Naive B cell (primary cell): Measurements from ENCODE around the gene PFN3. TPM values are rescaled to one million over a fixed set of nuclear protein-coding genes. Genes with fewer than 3 reads are reported as not detected.
A peak's percentile ranks its signal among the peaks of the same experiment; 100 is the strongest.

ENCODE experiments used
- ATAC-seq, 2 donors: fragments of 150-1000 bp; cut with Tn5 transposase; 2 replicates each; pipeline ENCODE4 v1.10.0; 2021; ENCODE audit warnings: low read depth in 2 of 2, mild to moderate bottlenecking in 2 of 2, moderate library complexity in 2 of 2
- DNase-seq: peaks from one replicate; pipeline ENCODE4 v3.0.0; 2022
- H3K27ac Mint-ChIP-seq, 6 donors: one replicate each; pipeline ENCODE4 v1.8.0; 2020 to 2022; ENCODE audit warnings: mild to moderate bottlenecking in 6 of 6, mixed read lengths in 6 of 6, moderate library complexity in 5 of 6, inconsistent platforms in 2 of 6
- H3K27me3 Mint-ChIP-seq, 3 donors: one replicate each; pipeline ENCODE4 v1.8.0; 2021 to 2022; ENCODE audit warnings: mixed read lengths in 3 of 3, mild to moderate bottlenecking in 1 of 3
- H3K36me3 Mint-ChIP-seq, 2 donors: one replicate each; pipeline ENCODE4 v1.8.0; 2020 to 2022; ENCODE audit warnings: mixed read lengths in 2 of 2, inconsistent platforms in 1 of 2, mild to moderate bottlenecking in 1 of 2
- H3K4me1 Mint-ChIP-seq, 3 donors: one replicate each; pipeline ENCODE4 v1.8.0; 2020 to 2022; ENCODE audit warnings: mixed read lengths in 3 of 3, inconsistent platforms in 1 of 3, mild to moderate bottlenecking in 1 of 3, moderate library complexity in 1 of 3
- H3K4me3 Mint-ChIP-seq, 8 donors: one replicate each; pipeline ENCODE4 v1.8.0; 2020 to 2022; ENCODE audit warnings: mild to moderate bottlenecking in 8 of 8, mixed read lengths in 8 of 8, moderate library complexity in 8 of 8, inconsistent platforms in 2 of 8
- H3K9me3 Mint-ChIP-seq, 7 donors: one replicate each; pipeline ENCODE4 v1.8.0; 2020 to 2022; ENCODE audit warnings: mixed read lengths in 7 of 7, mild to moderate bottlenecking in 5 of 7, inconsistent platforms in 2 of 7, moderate library complexity in 1 of 7
- polyA plus RNA-seq, 6 donors: library from polyadenylated mRNA; unstranded; fragments of 300-500 nt; fragmentation: Illumina TruSeq; gene quantifications; one replicate each; pipeline ENCODE4 v1.2.3, GENCODE V29; 2021; ENCODE audit warnings: low read depth in 6 of 6

Gene PFN3
- polyA plus RNA-seq, 6 donors from 2014 or later = not detected

DNA sequence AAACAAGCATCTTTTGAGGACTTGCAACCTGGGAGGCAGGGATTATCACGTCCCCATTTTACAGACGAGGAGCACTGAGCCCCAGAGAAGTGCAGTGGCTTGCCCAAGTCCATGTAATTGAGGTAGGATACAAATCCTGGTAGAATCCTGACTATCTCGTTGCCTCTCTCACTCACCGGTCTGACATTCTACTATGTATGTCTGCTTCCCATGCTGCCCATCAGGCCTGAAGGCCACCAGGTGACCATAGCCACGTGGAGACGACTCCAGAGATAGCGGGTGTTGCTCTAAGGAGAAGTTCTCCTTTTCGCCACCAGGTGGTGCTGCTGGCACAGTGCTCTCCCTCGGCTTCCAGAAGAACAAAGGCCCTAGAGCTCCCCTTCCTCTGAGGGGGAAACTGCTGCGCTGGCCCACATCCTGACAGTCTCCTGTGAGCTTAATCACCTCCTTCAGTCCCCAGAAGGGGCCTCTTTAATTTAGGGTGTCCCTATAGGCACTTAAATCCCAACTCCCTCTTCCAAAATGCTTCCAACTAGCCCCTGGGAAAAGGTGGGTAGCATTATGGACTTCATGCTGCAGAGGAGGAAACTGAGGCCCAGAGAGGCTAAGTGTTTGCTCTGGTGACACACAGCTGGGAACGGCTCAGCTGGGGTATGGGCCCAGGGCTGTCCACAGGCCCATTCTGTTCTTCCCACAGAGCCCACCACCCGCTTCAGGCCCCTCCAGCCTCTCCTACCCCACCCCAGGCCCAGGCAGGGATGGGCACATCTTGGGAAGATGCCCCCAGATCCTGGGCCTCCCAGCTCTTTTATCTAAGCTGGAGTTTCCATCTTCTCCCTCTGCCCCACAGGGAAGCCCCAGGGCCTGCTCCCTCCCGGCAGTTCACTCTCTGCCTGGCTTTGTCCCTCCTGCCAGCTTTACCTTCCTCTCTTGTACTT lies 9.8 kb downstream of the PFN3 start:
- Mint-ChIP-seq H3K9me3 (no peaks in the 10 kb centered on the region), H3K4me3 (peak overlapping the region in 1 of 8 donors; percentile 18), H3K27me3 (peaks cover 9 to 21% (median 20%) of the 10 kb centered on the region in 3 donors), H3K27ac (peak overlapping the region in 5 of 6 donors; percentile 58 to 95 (median 88)), H3K4me1 (peaks cover 12 to 27% (median 15%) of the 10 kb centered on the region in 3 donors), H3K36me3 (no peaks in the 10 kb centered on the region)
- ATAC-seq (peak; percentile 89 to 92), DNase-seq (peak; percentile 81)

DNA sequence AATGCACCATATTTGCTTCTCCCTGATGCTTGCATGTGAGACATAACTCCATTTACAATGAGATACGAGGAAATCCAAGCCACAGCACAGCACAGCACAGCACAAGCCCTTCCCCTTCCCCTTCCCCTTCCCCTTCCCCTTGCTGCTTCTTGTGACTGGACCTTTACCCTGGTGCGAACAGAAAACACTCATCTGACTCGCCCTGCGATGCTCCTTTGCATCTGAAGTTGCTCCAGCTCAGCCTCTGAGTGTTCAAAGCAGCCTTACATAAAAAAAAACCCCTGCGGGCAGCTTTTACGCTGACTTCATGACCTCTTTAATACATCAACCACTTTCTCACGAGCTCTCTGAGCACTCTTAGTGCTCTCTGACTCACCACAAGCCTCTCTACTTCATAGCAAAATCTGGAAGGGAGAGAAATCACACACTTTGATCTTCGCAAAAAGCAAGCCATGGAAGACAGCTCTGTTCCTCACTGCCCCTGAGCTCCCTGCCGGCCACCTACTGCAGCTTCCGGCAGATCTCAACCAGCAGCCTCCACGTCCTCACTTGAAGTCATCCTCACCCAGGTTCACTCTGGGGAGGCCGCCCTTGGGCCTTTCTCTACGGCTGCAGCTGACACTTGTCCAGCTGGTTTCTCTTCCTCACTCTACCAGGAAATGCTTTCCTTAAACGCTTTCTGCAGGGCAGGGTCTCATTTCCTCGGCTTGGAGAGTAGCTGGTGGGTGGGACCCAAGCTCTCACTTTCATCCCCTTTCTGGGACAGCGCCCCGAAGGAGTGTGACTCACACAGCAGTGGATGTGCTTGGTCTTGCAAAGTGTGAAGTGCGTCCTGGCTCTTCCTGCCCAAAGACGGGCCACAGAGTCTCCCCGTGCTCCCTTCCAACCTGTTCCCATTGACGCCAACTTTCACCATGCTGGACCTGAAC lies 11.0 kb downstream of the PFN3 start:
- Mint-ChIP-seq H3K4me1 (peaks cover 12 to 27% (median 15%) of the 10 kb centered on the region in 3 donors), H3K27ac (peak overlapping the region in 3 of 6 donors; percentile 78 to 95 (median 88)), H3K9me3 (no peaks in the 10 kb centered on the region), H3K4me3 (peak overlapping the region in 2 of 8 donors; percentile 72 to 75), H3K27me3 (peaks cover 17 to 29% (median 18%) of the 10 kb centered on the region in 3 donors), H3K36me3 (no peaks in the 10 kb centered on the region)
- ATAC-seq (no peak), DNase-seq (no peak)

DNA sequence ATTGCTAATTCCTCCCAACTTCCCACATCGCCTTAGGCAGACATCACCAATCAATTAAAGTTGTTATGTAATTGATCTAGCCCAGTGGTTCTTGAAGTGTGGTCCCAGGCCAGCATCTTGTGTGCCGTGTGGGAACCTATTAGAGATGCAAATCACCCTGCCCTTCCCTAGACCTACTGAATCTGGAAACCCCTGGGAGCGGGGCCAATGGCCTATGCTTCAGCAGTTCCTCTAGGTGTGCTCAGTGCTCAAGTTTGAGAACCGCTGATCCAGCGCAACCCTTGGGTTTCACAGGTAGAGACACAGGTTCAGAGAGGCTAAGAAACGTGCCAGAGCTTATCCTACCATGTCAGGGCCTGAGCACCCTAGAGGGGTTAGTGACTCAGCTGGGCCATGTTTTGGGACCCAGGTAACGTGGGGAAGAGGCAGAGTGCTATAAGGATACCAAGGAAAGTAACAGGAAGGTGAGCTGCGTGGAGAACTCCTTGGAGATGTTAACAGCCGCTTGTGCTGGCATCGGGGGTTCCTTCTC lies 11.9 kb downstream of the PFN3 start:
- ATAC-seq = no peak
- Mint-ChIP-seq H3K36me3 (no peaks in the 10 kb centered on the region), H3K4me3 (no peak overlapping the region), H3K9me3 (no peaks in the 10 kb centered on the region), H3K4me1 (peaks cover 12 to 27% (median 19%) of the 10 kb centered on the region in 3 donors), H3K27me3 (peaks cover 17 to 35% (median 25%) of the 10 kb centered on the region in 3 donors), H3K27ac (peak overlapping the region in 1 of 6 donors; percentile 38)
- DNase-seq = no peak

DNA sequence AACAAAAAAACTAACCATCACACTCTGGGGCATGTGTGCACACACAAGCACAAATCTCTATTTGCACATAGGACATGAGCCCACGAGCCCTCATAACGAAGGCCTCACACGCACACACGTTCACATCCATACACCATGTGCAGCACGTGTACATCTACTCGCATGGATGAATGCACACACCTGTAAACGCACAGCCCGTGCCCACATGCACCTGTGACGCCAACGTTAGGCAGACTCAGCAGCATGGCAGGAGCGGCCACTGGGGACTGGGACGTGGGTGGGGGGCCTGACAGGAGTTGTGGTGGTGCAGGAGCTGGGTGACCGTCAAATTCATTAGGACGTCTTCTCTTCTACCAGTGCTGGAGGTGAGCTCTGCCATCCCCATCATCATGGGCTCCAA lies 13.1 kb downstream of the PFN3 start:
- no peak for ATAC-seq
- DNase-seq = no peak
- no peaks in the 10 kb centered on the region for H3K36me3 Mint-ChIP-seq
- peaks cover 14 to 40% (median 32%) of the 10 kb centered on the region in 3 donors for H3K27me3 Mint-ChIP-seq
- H3K4me1 Mint-ChIP-seq = peaks cover 8 to 23% (median 20%) of the 10 kb centered on the region in 3 donors
- no peaks in the 10 kb centered on the region for H3K9me3 Mint-ChIP-seq
- no peak overlapping the region for H3K4me3 Mint-ChIP-seq
- peak overlapping the region in 1 of 6 donors; percentile 57 for H3K27ac Mint-ChIP-seq

DNA sequence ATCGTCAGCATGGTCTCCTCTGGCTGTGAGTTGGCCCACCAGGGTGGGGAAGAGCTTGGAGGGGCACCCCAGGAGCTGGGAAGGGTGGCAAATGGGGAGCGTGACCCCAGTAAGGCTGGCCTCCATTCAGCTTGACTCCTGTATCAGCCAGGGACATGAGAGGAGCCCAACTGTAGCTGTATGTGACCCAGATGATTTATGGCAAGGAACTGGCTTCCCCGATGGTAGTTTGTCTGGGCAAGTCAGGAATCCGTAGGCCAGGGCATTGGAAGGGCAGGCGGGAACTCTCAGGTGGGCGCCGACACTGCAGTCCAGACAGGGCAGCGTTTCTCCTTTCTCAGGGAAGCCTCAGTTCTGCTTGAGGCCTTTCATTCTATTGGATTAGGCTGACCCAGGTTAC lies 13.9 kb downstream of the PFN3 start:
- Mint-ChIP-seq H3K36me3 (no peaks in the 10 kb centered on the region), H3K27ac (no peak overlapping the region), H3K9me3 (no peaks in the 10 kb centered on the region), H3K27me3 (peaks cover 15 to 43% (median 37%) of the 10 kb centered on the region in 3 donors), H3K4me1 (peaks cover 8 to 27% (median 23%) of the 10 kb centered on the region in 3 donors), H3K4me3 (no peak overlapping the region)
- ATAC-seq (no peak), DNase-seq (no peak)

DNA sequence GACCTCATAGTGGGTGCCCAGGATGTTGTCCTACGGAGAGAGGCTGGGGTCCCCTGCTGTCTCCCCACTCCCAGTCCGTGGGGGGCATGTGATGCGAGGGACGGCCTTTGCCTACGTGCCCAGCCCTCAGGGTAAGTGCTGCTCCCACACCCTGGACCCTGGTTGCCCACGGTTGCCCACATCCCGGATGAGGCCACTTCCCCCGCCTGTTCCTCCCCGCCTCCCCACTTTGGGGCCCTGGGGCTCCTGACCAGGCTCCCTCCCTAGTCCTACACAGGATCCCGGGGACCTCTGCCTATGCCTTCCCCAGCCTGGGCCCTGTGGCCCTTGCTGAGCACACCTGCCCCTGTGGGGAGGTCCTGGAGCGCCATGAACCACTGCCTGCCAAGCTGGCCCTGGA lies 14.7 kb downstream of the PFN3 start:
- Mint-ChIP-seq H3K27ac (no peak overlapping the region), H3K9me3 (no peaks in the 10 kb centered on the region), H3K27me3 (peaks cover 15 to 43% (median 36%) of the 10 kb centered on the region in 3 donors), H3K4me1 (peaks cover 4 to 27% (median 17%) of the 10 kb centered on the region in 3 donors), H3K36me3 (no peaks in the 10 kb centered on the region), H3K4me3 (no peak overlapping the region)
- ATAC-seq (no peak), DNase-seq (no peak)

DNA sequence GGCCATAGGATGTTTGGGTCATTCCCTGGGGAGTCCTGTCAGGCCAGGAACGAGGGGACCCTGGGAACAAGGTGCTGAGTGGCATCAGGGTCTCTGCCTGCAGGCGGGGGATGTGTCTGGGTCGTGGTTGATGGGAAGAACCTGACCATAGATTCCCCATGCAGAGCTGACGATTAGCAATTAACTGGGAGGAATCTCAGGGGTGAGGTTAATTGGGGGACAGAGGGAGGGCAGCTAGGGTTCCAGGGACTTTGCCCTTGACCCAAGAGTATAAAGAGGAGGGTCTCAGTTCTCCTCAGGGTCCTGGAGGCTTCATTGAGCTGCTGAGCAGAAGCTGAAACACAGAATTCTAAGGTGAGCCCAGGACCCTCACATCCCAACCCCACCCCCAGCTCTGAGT lies 16.3 kb downstream of the PFN3 start, which contains the start of gene SLC34A1:
TSS of gene SLC34A1 (plus strand) at position 301 of the 400 bp plus-strand sequence. CDS start 1,308 bp downstream, outside the sequence.
- no peaks in the 10 kb centered on the region for H3K36me3 Mint-ChIP-seq
- H3K4me1 Mint-ChIP-seq = peaks cover 3 to 13% (median 12%) of the 10 kb centered on the region in 3 donors
- no peak within 1 kb of the TSS for H3K4me3 Mint-ChIP-seq
- DNase-seq = no peak
- H3K27me3 Mint-ChIP-seq = peaks cover 7 to 31% (median 29%) of the 10 kb centered on the region in 3 donors
- H3K27ac Mint-ChIP-seq = peak within 1 kb of the TSS in 1 of 6 donors; percentile 32
- no peaks in the 10 kb centered on the region for H3K9me3 Mint-ChIP-seq
- ATAC-seq = no peak

DNA sequence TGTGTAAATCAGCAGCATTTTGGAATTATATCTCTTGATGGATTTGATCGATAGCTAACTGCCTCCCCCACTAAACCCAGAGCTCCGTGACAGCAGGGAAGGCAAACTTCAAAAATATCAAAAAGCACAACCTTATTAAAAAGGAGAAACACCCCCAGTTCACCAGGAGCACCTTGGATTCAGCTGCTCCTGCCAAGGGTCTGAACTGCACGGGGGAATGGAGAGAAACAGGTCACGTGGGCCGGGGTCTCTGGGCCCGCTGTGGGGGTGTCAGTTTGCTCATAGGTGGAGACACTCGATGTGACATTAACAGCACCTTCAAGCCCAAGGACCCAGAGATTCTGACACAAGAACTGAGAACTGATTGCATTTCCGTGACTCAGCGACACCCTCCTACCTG lies 17.3 kb downstream of the PFN3 start:
- peaks cover 3 to 29% (median 24%) of the 10 kb centered on the region in 3 donors for H3K27me3 Mint-ChIP-seq
- ATAC-seq = no peak
- no peak for DNase-seq
- H3K4me1 Mint-ChIP-seq = peaks cover 3 to 13% (median 7%) of the 10 kb centered on the region in 3 donors
- H3K27ac Mint-ChIP-seq = no peak overlapping the region
- H3K9me3 Mint-ChIP-seq = no peaks in the 10 kb centered on the region
- no peaks in the 10 kb centered on the region for H3K36me3 Mint-ChIP-seq
- H3K4me3 Mint-ChIP-seq = no peak overlapping the region

DNA sequence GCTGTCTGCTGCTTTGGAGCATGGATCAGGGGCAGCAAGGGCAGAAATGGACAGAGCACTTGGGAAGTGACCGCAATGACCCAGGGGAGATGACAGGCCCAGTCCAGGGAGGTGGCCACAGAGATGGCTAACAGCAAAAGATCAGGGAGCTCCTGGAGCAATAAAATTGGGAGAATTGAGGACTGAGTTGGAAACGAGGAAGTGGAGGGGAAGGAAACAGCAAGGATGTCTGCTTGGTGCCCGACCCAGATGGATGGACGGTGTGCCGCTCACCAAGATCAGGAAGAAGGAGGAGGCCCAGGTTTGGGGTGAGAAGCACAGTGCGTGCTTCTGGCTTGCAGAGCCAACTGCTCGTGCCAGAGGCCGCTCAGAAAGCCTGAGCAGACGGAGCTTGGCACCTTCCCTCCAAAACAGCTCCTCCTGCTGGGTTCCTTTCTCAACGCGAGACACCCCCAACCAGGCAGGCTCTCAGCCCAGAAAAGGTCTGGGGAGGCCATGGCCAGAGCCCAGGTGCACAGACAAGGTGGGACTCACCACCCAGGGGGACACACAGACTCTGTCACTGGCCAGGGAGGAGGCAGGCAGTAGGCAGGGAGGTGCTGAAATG lies 17.9 kb downstream of the PFN3 start:
- ATAC-seq (no peak), DNase-seq (no peak)
- Mint-ChIP-seq H3K4me3 (no peak overlapping the region), H3K27me3 (peaks cover 3 to 29% (median 24%) of the 10 kb centered on the region in 3 donors), H3K9me3 (no peaks in the 10 kb centered on the region), H3K4me1 (peaks cover 3 to 13% (median 7%) of the 10 kb centered on the region in 3 donors), H3K27ac (peak overlapping the region in 1 of 6 donors; percentile 65), H3K36me3 (no peaks in the 10 kb centered on the region)

DNA sequence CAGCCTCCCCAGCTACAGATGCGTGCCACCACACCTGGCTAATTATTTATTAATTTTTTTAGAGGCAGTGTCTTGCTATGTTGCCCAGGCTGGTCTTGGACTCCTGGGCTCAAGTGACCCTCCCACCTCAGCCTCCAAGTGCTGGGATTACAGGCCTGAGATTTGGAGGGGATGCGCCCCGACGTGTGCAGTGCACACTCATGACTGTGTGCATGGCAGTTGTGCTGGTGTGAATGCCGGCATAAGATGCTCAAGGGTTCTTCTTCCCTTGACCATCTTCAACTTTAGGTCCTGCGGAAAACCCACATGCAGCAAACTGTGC lies 19.7 kb downstream of the PFN3 start:
- Mint-ChIP-seq H3K4me3 (peak overlapping the region in 1 of 8 donors; percentile 12), H3K9me3 (no peaks in the 10 kb centered on the region), H3K27ac (no peak overlapping the region), H3K27me3 (peaks cover 3 to 29% (median 24%) of the 10 kb centered on the region in 3 donors), H3K36me3 (no peaks in the 10 kb centered on the region), H3K4me1 (peaks cover 3 to 13% (median 7%) of the 10 kb centered on the region in 3 donors)
- no peak for ATAC-seq
- no peak for DNase-seq

DNA sequence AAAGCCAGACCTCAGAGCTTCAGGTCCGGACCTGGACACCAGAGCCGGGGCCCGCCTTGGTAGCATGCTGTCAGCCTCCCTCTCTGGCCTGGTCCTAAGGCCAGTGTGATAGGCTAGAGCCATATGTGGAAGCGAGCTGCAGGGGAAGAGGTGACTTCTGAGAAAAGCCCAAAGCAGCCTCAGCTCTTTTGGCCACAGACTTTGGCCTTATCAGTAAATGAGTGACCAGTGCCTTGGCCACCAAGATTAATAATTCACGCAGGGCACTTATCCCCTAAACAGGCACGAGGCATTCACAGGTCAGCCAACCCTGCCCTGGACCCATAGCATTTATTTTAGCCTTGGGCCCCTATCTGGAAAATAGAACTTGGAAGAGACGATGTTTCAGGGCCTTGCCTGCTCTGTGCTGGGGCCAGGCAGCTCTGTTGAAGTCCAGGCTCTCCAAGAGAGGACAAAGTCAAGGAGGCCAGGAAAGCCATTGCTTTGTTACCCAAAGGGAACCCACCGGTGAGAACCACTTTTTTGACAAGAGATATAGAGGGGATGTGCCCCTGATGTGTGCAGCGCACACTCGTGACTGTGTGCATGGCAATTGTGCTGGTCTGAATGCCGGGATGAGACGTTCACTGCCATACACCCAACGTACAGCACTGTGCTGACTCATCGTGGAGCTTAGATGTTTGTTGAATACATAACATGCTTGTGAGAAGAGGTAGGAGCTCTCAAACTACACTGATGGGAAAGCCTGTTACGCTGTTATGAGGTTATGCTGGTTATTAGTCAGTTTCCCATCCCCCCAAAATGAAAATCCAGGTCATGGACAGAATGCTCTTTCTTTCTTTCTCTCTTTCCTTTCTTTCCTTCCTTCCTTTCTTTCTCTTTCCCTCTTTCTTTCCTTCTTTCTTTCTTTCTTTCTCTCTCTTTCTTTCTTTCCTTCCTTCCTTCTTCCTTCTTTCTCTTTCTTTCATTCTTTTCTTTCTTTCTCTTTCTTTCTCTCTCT lies 21.3 kb downstream of the PFN3 start:
- Mint-ChIP-seq H3K4me1 (peaks cover 5 to 13% (median 7%) of the 10 kb centered on the region in 3 donors), H3K27ac (no peak overlapping the region), H3K27me3 (peaks cover 3 to 18% (median 14%) of the 10 kb centered on the region in 3 donors), H3K36me3 (no peaks in the 10 kb centered on the region), H3K4me3 (no peak overlapping the region), H3K9me3 (no peaks in the 10 kb centered on the region)
- no peak for DNase-seq
- ATAC-seq = no peak
